GM19351 (cell line): Measurements from ENCODE around the gene MROH9.
"Not testable (repeated sequence)": the region's sequence is repeated elsewhere in the genome, so short reads cannot be mapped to it uniquely, and the experiment has no call there.

Experiments
- ATAC-seq: cut with Tn5 transposase; IDR thresholded peaks from one replicate; pipeline ENCODE4 v1.9.1; 2021; ENCODE audit warnings: mild to moderate bottlenecking, moderate library complexity; ENCODE audit not compliant: unreplicated experiment

Gene MROH9, protein sequence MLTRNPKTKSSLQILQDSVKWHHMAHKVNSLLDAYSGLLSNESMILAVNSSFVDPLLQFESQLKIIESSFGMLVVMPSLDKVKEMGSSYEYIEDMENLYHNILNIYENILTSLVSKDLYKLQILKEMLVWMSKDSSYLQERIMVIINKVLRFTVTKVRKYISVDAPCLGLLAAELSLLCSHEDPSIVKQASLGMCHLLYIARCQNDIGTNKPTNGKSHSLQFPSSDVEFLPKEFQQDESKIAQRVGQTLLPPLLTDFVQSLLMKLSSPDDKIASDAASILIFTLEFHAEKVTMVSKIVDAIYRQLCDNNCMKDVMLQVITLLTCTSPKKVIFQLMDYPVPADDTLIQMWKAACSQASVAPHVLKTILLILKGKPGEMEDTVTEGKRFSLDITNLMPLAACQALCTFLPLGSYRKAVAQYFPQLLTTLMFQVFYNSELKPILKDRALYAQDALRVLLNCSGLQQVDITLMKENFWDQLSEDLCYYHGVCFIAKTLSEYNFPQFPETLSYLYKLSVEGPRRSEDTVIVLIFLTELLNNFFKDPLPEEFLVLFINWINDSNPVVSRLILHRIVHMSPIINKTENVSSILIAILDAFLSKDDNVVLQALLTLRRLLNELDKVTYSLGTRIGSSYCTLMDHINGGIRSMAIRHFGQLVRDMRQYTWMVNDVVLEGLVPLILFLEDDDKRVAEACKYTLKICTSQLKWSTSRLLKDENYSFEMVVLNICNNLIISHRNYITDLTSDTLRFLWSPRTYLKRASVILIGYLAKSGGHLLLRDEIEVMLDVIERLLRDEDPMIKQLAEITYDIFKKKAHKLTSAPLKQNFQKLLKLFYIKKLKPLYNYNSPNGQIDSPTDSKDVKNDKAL

DNA sequence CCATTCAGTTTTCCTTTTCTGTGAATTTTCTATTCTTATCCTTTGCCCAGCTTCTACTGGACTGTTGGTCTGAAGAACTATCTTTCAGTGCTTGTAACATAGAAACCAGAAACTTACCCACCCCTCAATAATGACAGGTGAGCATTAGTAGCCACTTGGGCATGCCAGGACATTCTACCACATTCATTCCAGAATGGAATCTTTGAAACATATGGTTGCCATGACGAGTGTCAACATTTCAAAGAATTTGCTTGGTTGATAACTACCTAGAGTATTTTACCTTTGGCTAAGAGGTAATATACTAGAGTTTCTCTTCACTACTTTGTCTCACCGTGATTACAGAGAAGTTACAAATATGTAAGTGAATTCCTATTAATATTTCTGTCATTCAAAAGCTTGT is at the start of gene MROH9:
Gene MROH9 (plus strand): TSS at position 304 of the 400 bp plus-strand sequence. CDS start 10,023 bp downstream, outside the sequence.
- no peak for ATAC-seq

DNA sequence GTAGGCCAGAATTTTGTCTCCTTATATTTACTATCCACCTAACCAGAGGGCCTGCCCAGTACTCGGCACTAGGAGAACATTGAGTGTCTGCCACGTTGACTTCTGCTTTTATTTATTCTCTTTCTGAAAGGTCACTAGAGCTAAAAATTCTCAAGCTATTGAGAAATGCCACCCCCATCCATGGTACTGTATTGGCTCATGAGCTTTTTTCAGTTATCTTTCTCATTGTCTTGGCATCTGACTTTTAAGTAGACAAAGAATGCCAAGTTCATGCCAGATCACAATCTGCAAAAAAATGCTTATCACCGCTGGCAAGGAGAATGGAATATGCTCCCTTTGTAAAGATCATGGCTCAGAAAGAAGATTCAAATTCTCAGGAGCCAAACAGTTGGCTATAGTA is 49.8 kb upstream of the MROH9 start:
- no peak for ATAC-seq

DNA sequence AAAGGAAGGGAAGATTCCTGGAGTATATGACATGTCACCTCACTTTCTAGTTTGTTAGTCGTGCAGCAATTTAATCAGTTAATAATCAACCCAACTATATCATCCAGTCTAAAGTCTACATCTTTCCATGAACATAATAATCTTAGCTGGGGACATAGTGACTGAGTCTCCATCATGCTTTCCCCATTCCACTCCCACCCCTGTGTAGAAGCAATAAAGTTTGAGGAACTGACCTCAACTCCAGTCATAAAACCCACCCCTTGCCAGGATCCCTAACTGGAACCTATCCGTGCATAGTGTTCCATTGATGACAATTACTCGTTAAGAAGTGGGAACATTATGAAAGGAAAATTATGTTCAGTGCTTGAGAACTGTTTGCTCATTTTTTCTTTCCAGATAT is 48.9 kb upstream of the MROH9 start:
- ATAC-seq: no peak

DNA sequence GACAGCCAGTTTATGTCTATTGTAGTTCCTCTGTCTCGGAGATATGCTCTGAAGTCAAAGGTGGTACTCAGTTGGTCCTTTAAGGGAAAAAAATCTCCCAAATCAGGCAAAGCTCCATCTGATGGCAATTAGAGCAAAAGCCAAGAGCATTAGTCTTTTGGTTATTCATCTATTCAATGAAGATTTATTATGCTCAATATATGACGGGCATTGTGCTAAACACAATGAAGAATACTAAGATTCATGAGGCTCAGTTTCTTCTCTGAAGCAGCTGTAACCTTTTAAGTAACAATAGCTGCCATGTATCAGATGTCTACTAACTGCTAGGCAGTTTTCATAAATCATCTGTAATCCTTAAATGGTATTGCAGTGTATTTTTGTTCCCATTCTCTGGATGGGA is 47.6 kb upstream of the MROH9 start:
- no peak for ATAC-seq

DNA sequence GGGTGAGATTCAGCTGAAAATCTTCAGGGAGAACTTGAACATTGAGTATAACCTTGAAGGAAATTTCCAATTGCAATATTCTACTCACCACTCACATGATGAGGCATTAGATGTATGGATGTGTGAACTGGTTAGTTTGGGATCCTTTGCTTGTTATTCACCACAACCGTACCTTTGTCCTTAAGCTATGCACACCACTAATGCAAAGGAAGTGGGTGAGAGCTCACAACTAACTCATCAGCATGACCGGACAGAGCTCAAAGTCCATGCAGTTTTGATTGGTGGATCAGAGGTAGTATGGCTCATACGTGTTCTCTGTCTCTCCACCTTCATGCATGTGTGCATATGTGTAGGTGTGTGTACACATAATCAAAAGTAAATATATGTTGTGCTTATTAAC is 43.5 kb upstream of the MROH9 start:
- no peak for ATAC-seq

DNA sequence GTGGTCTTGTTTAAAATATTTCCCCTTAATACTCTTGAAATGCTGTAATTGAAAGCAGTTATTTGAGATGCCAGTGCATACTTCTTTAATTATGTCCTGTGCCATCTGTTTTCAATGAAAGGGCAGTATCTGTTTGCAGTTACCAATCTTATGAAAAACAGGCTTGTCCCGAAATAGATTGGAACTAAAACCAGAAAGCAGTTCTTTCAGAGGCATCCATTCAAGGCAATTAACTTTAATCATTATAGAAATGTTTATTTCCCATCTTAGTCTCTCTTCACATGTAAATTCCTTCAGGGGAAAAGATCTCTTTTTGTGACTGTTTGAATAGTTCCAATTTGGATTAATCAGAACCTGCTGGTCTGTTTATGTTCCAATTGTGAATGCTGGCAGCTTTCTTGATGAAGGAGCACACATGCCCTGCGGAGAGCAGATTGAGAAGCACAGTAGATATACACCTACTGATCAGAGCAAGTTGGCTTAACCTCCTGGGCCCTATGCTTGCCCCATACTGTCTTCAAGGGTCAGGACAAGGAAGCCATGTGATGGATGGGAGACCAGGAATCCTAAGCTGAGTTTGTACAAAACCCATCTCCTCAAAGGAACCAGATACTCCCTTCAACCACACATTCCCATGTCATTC is 41.6 kb upstream of the MROH9 start:
- no peak for ATAC-seq

DNA sequence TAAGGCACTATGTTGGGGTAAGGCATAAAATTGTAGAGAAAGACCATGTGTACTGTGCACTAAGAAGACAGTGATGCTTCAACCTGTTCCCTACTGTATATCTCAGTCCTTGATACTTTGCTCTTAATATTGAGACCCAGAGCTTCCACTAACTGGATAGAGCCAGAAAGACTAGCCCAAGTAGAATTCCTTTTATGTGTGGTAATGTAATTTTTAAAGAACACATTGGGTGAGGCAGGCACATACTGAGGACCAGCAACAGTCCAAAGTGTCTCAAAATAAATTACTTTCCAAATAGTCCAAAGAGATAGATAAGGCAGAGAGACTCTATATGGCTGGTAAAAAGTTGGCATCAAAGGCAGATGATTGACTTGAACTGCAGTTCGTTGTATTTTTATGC is 31.4 kb upstream of the MROH9 start:
- no peak for ATAC-seq

DNA sequence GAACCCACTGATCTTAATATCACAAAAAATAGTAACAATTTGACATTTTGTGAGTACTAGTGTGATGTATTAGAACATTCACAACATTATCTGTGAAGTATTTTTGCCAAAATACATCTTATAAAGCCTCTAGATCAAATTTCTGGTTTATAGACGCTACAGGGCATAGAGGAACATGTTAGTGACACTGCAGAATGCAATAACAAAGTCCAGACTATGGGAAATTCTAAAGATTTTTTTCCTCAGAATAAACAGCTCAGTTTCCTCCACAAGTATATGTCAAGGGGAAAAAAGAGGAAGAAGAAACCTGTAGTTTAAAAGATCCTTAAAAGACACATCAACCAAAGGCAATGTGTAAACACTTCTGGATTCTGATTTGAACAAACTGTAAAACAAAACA is 26.4 kb upstream of the MROH9 start:
- ATAC-seq: no peak

DNA sequence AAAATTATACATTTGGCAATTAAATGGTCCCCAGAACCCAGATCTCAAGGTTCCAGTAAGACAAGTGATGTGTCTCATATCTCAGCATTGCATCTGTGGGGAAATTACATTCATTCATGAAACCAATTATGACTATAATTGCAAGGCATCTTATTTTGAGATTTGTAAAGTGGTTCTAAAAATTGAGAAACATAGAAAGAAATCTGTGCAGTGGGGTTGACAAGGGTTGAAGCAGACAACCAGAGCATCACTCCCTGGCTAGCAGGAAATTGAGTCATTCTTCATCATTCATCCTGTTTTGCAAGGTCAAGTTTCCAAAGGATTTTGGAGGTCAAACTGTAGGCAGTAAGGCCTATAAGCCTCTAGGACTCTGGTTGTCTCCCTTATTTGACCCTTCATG is 25.1 kb upstream of the MROH9 start:
- ATAC-seq: no peak

DNA sequence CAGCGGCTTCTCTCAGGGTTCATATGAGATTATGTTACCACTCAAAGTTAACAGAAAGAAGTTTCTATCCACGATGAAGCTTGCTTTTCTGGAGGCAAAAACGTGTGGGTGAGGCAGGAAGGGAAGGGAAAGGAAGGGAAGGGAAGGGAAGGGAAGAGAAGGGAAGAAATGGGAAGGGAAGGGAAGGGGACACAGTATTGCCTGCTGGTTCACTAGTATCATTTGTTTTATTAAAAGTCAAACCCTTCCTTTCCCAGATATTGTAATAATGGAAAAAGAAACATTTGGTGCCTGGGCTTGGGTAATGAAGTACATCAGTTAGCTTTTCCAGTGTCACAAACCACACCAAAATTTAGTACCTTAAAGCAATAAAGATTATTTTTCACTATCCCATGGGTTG is 18.0 kb upstream of the MROH9 start:
- ATAC-seq: no peak

DNA sequence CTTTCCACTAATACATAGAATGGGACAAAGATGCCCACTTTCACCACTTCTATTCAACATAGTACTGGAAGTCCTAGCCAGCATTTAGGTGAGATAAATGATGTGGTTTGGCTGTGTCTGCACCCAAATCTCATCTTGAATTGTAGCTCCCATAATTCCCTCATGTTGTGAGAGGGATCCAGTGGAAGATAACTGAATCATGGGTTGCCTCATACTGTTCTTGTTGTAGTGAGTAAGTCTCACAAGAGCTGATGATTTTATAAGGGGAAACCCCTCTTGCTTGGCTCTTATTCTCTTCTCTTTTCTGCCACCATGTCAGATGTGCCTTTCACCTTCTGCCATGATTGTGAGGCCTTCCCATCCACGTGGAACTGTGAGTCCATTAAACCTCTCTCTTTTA is 10.7 kb upstream of the MROH9 start:
- ATAC-seq: not testable (repeated sequence)

DNA sequence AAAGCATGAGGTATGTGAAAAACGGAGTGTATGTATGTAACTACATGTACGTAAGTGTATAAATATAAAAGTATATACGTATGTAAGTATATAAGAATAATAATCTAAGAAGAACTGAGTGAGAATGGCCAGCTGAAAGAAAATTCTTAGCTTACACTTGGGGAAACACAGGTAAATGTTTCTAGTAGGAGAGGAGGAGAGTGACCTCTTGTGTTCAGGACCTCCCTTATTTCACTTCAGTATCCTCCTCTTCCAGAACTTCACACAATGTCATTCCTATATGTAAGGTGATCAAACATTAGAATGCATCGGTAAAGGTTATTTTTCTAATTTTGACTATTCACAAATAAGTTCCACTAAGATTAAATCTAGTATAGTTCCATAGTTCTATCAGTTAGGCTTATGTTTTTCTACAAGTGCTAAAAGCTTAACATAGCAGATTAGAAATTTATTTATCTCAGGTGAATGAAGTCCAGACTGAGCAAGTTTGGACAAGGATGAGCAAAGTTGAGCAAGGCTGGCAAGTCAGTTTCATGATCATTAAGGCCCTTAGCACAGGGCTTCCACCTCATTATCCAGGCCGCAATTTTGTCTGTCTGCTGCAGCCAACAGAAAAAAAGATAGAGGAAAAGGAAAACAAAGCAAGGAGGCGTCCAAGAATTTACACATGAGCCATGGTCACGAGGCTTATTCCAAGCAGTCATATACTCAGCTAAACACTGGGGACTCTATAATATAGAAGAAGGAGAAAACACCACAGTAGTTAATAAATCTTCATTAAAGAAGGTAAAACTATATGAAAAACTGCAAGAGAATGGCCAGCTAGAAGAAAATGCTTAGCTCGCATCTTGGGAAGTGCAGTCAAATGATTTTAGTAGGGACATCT is 7.1 kb upstream of the MROH9 start:
- no peak for ATAC-seq

DNA sequence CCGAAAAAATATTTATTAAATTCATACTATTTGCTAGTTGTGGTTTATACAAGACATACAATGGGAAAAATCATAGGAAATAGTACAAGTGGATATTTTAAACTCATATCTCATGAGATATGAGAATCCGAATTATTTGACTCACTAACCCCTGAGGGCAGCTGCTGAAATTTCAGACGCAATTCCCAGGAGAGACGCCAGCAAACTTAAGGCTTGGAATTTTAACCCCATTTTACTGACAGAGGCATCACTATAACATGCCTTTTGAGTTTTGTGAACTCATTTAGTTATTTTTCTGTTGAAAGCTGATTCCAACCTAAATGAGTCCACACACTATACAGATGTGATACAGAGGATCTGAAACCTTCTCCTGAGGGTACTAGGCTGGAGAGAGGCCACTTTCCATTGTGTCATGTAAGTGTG is 5.9 kb upstream of the MROH9 start:
- ATAC-seq: no peak

DNA sequence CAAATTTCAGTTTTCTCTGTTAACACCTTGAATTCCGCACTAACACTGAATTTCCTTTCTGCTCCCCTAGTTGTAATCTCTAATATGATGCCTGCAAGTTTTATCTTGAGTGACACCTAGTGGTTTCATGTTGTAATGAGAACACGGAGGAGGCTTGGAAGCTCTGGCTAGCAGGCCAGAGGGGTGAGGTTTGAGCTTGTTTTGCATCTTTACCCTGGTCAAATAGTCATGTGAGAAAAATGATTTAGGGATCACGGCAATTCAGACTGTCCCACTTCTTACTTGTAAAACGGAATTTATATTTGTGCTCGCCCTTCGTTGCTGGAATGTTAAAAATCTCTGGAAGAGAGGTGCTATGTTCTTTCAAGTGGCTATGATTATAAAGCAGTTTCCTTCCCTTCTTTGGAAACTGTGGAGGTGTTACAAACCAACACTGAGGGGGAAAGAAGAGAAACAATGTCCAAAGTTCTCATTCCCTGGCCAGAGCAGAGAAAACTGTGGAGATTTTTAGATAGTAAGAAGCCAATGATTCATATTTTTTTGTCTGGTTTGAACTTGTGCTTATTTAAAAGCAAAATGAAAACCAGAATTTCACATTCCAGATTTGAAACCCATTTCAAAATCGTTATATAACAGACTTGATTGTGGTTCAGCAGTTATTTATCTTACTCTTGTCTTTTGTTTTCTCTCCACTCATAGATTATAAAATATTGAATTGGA is 5.3 kb upstream of the MROH9 start:
- peak; percentile 79 for ATAC-seq

DNA sequence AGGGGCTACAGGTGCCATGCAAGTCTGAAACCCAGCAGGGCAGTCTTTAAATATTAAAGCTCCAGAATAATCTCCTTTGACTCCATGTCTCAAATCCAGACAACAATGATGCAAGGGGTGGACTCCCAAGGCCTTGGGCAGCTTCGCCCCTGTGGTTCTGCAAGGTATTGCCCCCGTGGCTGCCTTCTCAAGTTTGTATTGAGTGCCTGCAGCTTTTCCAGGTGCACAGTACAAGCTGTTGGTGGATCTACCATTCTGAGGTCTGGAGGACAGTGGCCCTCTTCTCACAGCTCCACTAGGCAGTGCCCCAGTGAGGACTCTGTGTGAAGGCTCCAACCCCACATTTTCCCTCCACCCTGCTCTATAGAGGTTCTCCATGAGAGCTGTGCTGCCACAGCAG is 3.7 kb upstream of the MROH9 start:
- ATAC-seq: peak; percentile 7

DNA sequence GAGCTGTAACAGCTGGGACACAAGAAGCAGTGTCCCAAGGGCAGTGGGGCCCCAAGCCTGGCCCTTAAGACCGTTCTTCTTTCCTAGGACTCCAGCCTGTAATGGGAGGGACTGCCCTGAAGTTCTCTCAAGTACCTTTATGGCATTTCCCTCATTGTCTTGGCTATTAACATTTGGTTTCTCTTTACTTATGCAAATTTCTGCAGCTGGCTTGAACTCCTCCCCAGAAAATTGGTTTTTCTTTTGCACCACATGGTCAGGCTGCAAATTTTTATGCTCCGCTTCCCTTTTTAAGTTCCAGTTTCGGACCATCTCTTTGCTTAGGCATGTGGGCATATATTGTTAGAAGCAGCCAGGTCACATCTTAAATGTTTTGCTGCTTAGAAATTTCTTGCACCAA is 3.1 kb upstream of the MROH9 start:
- peak; percentile 67 for ATAC-seq

DNA sequence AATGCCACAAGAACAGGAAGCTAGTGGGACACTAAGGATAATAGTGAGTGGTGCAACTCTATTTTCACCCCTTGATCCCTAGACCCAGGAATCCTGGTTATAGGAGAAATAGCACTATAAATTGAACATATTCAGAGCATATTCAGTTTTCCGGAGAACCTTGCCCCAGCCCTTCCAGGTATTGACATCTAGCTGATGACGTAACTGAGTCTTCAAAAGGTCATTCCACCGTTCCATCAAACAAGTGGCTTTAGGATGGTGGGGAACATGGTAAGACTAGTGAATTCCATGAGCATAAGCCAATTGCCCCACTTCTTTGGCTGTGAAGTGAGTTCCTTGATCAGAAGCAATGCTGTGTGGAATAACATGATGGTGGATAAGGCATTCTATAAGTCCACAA is 2.9 kb downstream of the MROH9 start:
- ATAC-seq: no peak

DNA sequence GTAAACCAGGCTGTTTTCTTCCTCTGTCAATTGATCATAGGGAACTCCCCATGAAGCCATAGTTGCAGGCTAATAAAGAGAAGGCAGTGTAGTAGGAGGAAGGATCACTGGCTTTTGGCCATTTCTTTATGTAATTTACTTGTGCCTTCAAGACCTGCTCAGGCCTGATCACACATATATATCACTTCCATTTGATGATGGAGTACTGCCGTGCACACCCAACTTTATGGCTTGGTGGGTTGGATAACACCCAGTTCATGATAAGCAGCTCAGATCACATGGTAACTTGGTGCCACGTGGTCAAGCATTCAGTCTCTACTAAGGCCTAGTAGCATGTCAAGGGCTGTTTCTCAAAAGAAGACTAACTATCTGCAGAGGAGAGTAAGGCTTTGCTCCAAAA is 4.1 kb downstream of the MROH9 start:
- no peak for ATAC-seq

DNA sequence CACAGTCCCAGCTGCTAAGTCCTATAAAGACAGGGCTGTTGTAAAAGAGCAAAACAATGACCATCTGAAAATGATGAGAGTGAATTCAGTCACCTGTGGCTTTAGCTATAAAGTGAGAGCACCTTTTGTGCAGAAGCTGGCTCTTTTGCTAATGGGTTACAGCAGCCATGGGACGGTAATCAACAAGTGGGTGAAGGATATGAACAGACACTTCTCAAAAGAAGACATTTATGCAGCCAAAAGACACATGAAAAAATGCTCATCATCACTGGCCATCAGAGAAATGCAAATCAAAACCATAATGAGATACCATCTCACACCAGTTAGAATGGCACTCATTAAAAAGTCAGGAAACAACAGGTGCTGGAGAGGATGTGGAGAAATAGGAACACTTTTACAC is 16.4 kb downstream of the MROH9 start:
- ATAC-seq: not testable (repeated sequence)

DNA sequence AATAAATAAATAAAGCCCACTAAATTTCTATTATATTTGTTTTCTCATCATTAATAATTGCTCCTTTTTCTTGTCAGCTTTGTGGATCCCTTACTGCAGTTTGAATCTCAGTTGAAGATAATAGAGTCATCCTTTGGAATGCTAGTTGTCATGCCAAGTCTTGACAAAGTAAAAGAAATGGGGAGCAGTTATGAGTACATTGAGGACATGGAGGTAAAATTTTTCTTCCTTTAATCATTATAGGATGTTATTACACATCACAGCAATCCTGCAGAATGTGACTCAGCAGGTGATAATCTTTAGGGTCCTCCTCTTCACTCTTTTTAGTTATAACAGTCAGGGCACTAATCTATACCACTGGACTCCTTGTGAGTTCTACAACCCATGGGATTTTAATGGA is 24.1 kb downstream of the MROH9 start:
- ATAC-seq: no peak
